Measurements from ENCODE around the gene CGNL1.

DNA sequence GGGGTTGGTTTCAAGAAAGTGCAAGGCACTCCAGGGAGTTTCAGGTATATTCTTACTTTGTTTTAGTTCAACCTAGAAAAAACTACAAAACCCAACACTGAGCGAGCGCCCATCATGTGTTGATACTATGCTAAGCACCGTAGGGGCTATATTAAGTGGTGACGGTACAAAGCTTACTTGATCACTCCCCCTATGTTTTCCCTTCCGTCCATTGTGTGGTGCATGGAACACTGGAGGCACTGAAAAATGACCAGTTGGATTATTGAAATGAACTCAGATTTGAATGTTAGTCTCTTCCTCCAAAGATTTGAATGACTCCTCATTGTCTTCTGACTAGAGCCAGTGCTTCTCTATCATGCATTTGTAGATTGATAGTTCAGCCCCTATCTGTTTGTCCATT, 222.0 kb downstream of the CGNL1 start:
- TF ChIP-seq, protein P1, sequence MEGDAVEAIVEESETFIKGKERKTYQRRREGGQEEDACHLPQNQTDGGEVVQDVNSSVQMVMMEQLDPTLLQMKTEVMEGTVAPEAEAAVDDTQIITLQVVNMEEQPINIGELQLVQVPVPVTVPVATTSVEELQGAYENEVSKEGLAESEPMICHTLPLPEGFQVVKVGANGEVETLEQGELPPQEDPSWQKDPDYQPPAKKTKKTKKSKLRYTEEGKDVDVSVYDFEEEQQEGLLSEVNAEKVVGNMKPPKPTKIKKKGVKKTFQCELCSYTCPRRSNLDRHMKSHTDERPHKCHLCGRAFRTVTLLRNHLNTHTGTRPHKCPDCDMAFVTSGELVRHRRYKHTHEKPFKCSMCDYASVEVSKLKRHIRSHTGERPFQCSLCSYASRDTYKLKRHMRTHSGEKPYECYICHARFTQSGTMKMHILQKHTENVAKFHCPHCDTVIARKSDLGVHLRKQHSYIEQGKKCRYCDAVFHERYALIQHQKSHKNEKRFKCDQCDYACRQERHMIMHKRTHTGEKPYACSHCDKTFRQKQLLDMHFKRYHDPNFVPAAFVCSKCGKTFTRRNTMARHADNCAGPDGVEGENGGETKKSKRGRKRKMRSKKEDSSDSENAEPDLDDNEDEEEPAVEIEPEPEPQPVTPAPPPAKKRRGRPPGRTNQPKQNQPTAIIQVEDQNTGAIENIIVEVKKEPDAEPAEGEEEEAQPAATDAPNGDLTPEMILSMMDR (IDR thresholded peaks at IDR 0.05): no peak
- TF ChIP-seq POLR2A (IDR thresholded peaks at IDR 0.05): no peak
